HG03342 (cell line): Measurements from ENCODE around the gene IFI27L1.

Experiments
- ATAC-seq: cut with Tn5 transposase; IDR thresholded peaks from one replicate; pipeline ENCODE4 v1.9.1; 2021; ENCODE audit warnings: mild to moderate bottlenecking, moderate library complexity; ENCODE audit not compliant: unreplicated experiment

The IFI27L1 gene

DNA sequence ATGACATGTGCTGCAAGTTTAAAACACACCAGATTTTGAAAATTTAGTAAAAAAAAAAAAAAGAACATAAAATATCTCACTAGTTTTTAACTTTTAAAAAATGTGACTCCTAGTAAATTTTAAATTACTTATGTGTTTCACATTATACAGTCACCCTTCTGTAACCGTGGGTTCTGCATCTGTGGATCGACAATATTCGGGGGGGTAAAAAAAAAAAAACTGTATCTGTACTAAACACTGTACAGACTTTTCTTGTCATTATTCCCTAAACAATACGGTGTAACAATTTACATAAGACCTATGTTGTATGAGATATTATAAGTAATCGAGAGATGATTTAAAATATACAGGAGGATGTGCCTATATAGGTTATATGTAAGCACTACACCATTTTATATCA is 3.3 kb upstream of the IFI27L1 start:
- ATAC-seq = no peak

DNA sequence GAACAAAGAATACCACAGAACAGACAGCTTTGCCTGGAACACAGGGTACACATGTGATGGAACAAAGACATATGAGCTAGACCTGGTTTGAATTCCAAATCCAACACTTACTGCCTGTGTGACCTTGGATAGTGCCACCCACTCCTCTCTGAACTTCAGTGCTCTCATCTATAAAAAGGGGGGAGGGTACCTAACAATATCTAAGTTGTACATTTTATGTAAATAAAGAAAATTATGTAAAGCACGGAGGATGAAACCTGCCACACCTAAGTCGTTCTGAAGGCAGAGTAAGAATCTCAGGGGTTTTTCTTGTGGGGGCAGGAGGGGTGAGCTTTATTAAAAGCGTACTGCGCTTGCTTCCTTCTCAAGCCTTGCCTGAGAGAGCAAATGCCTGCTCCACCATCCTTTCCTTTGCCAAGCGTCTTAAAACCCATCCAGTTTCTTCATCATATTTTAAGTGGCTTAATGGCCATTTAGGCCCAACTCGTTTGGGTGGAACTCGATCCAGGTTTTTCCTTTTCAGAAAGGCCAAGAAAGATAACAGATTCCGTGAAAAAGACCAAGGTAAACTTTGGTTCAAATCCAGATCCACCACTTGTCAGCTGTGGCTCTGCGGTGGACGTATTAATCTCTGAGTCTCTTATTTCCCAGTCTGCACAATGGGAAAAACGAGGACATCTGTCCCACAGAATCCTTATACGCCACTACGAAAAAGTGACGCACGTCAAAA is 1.1 kb upstream of the IFI27L1 start:
- no peak for ATAC-seq

DNA sequence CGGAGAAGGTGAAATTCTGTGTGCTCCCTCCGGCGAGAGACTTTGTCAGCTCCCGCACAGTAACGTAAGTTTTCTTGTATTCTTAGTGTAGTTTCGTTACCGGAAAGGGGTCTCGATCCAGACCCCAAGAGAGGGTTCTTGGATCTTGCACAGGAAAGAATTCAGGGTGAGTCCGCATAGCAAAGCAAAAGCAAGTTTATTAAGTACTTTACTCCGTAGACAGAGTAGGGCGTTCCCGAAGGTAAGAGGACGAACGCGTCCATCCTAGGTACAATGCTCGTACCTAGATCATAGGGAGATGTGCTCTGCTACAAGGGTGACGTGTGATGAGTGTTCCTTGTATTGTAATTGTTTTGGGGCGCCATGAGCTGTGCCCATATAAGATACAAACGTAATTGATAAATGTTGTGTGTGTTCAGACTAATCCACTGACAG is 293 bp downstream of the IFI27L1 start:
- peak; percentile 29 for ATAC-seq

DNA sequence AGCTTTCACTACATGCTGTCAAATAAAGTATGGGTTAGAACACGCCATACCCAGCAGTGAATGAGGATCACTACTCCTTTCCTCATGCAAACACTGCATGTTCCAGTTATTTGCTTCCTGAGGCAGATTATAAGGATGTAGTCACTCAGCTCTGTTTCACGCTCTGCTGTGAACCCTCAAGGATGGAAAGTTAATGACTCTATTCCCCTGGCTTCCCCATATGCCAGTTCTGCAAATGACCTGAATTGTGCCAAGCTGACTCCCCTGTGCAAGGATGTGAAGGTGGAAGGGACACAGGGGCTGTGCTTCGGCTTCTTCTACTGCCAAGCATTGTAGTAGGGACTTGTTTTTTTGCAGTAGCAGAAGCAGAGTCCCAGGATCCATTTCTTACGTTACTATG is 6.8 kb downstream of the IFI27L1 start:
- no peak for ATAC-seq

DNA sequence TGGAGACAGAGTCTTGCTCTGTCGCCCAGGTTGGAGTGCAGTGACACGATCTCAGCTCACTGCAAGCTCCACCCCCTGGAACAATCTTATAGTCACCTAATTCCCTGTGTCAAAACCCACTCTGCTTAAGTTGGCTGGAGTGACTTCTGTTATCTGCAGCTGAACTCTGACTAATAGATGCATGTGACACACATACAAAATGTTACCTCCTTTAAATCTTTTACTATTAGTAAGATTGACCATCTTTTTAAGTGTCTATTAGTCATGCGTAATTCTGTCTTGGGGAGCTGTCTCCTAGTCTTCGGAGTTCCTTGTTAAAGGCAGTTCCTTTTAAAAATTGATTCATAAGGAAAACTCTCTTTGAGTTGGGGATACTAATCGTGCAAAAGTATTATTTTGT is 7.4 kb downstream of the IFI27L1 start:
- ATAC-seq = no peak

DNA sequence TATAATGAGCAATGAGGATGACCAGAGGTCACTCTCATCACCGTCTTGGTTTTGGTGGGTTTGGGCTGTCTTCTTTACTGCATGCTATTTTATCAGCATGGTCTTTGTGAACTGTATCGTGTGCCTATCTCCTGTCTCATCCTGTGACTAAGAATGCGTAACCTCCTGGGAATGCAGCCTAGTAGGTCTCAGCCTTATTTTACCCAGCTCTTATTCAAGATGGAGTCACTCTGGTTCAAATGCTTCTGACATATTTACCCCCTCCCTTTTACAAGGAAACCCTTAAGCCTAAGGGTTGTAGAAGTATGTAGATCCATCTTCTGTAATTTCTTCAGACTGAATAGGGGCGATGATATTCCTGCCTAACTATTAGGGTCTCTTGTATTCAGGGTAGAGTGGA is 8.4 kb downstream of the IFI27L1 start:
- no peak for ATAC-seq

DNA sequence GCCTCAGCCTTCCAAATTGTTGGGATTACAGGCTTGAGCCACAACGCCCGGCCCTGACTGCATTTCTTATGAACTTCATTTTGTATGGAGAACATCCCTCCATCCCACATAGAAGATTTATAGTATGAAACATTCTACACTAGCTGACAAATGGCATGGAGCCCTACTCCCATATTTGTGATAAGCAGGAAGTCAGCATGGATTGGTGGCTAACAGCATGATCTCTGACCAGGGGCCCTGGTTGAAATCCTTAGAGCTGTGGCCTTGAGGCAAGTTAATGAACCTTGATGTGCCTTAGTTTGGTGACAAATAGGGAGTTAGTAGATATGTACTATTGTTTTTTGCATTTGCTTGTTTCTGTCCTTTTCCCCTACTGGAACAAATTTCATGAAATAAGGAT is 12.3 kb downstream of the IFI27L1 start:
- ATAC-seq = no peak

DNA sequence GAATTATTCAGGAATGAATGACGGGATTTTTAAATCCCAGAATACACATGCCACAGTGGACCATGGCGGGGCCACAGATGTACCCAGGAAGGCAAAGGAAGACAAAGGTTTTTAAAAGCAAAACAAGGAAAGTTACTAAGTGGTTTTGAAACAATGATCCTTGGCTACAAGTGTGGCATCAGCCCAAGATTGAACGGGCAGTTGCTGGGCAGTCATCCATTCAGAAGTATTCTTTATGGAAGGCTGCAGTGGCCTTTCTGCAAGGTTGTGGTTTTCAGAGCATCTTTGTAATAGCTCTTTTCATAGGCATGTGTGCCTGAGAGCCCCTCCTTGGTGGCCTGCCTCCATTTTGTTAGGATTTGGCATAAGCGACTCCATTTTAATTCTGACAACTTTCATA is 16.0 kb downstream of the IFI27L1 start:
- ATAC-seq = no peak

DNA sequence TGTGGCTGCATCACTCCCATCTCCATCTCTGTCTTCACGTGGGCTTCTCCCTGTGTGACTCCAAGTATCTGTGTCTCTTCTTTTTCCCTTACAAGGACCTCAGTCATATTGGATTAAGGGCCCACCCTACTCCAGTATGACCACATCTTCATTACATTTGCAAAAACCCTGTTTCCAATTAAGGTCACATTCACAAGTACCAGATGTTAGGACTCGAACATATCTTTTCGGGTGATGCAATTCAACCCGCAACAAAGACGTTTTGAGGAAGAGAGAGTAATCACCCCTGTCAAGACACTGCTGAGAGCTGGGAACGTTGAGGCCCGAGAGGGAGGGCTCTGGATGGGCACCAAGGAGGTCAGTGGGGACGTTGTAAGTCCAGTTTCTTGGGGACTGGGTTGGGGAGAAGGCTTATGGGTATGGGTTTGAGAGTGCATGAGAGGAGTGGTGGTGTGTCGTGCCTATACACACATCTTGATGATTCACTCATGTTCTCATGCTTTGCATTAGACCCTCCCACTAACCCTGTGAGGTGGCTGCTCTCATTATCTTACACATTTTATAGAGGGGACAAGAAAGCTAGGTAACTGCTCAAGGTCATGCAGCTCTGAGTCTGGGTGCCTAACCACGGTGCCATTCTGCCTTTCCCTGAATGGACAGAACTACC is 17.3 kb downstream of the IFI27L1 start:
- no peak for ATAC-seq

DNA sequence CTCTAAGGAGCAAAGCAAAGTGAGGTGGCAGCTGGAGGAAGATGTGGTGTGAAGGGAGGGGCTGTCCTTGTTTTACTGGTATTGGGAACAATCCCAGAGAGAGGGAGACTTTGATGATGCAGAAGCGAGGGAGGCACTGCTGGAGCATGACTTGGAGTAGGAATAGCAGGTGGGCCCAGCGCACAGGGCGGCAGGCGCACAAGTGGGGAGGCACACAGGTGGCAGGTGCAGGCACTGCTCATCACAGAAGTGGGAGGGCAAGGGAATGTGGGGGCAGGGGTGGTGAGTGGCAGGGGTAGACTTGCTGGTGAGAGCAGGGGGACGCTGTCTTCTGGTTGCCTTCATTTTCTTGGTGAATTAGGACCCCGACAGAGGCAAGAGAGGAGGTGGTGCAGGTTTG is 17.9 kb downstream of the IFI27L1 start:
- no peak for ATAC-seq

DNA sequence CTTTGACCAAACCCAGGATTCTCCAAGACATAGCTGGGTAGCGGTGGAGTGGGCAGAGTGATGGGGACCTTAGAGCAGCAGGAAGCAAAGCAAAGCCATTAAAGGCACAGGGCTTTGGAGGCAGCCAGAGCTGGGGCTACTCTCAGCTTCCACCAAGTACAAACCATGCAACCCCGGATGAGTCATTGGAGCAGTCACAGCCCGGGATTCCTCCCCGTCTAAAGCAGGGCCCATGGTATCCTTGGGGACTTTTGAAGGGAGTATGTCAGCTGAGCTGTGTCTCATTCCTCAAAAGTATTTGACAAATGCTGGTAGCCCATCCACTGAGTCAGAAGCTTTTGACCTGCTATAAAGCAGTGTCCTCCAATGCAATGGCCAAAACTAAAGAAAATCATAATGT is 19.7 kb downstream of the IFI27L1 start:
- ATAC-seq = no peak

DNA sequence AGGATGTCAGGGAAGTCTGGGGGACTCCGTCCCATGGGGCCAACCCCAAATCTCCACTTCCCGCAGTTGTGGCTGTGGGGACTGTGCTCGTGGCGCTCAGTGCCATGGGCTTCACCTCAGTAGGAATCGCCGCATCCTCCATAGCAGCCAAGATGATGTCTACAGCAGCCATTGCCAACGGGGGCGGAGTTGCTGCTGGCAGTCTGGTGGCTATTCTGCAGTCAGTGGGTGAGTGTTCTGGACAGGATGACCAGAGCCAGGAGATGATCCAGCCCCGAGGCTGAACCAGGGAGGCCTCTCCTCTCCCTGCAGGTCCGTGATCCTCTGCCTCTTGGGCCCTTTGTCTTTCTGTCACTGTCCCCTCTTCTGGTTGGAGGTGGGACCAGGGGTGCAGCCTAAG is 20.6 kb downstream of the IFI27L1 start:
- ATAC-seq = no peak

DNA sequence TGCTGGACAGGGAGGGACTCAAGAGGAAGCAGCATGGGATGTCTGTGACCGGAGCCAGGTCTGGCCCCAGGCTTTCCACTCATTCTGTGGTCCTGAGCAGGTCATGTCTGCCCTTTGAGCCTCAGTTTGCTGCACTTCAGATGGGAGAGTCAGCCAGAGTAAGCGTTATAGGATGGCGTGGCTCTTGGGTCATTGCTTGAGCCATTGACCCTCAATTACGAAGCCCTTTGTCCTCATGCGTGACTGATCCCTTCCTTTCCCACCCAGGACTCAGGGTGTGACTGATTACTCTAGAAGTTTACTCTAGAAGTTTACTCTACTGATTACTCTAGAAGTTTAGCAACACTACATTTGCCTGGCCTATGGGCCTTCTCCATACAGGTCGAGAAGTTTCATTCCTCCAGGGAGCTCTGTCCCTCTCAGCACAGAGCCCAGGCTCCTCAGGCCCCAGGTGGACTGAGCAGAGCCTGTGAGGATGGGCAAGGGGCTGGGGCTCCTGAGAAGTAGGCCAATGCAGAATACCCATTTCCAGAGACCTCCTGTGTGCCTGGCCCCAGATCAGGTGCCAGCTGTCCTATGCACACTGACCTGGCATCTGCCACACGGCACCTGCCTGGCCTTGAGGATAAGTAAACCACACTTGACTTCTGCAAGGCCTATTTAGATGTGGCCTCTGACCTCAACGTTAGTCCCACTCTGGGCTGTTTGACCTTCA is 21.8 kb downstream of the IFI27L1 start:
- no peak for ATAC-seq

DNA sequence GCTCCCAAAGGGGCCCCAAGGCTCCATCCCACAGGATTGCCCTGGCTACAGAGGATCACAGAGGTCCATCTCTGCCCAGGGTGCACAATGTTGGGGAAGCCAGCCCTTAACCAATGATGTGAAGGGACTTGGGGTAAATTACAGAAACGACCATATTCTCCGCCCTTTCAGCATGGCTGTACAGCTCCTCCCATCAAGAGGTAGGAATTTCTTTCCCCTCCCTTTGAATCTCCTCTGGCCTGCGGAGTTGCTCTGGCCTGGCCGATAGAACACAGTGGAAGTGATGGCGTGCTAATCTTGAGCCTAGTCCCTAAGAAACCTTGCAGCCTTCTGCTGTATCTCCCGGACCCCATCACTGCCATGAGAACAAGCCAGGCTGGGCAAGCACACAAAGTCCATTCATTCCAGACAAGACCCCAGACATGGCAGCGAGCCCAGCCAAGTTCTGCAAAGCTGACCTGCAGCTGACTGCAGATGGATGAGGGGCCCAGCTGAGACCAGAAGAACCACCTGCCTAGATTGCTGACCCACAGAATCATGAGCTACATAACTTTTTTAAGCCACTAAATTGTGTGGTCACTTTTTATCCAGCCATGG is 22.5 kb downstream of the IFI27L1 start:
- no peak for ATAC-seq

DNA sequence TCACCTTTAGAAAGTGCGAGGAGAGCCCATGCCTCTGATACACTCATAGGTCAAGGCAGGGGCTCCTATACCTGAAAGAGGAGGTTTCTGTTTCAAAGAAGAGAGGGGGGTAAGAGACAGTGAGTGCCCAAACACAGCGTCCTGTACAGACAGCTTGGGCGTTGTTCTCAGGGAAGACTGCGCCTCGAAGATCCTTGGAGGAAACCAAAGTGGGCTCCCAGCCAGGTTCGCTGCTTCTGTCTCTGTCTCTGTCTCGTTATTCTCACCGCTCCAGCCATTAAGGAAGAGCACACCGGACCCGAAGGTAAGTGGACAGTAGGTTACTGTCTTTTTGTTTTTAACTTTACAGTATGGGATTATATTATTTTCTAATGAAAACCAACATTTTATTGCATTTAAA is 23.6 kb downstream of the IFI27L1 start:
- ATAC-seq = no peak

DNA sequence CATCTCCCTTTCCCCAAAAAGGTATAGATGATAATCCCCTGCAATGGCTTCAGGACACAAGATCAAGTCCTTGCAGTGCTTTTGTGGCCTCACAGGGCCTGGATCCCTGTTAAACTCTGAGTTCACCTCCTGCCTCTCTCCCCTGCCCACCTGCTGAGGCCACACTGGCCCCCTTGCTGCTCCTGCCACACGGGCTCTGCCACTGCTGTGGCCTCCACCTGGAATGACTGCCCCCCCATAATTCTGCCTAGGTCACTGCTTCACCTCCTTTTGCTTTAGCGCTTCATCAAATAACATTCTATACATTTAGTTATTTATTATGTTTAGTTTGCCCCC is 28.8 kb downstream of the IFI27L1 start:
- ATAC-seq = no peak

DNA sequence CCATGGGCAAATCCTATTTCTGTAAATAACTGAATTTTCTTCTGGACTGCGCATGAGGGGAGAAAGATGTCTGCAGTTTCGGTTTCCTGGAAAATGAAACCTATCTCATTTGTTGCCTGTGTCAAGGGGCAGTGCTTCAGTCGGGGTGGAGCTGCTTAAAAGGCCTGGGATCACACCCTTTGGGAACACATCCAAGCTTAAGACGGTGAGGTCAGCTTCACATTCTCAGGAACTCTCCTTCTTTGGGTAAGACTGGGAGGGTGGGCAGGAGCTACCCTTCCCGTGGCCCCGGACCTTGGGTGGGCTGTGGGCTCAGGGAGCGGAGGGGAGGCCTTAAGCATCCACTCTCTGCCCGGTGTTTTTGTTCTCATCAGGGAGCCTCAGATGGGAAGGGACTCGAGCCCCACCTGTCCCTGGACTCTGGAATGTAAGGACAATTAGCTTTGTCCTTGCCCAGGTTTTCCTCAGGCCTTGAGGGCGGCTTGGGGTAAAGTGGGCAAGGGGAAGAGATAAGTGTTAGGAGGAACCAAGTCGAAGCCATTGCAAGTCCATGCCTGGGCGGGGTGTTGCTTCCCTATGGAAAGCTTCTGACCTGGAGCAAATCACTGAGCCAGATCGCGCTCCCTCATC is 29.6 kb downstream of the IFI27L1 start, which contains the start of gene IFI27:
IFI27 (plus strand) TSS at position 185 of the 630 bp plus-strand sequence.
- no peak for ATAC-seq

DNA sequence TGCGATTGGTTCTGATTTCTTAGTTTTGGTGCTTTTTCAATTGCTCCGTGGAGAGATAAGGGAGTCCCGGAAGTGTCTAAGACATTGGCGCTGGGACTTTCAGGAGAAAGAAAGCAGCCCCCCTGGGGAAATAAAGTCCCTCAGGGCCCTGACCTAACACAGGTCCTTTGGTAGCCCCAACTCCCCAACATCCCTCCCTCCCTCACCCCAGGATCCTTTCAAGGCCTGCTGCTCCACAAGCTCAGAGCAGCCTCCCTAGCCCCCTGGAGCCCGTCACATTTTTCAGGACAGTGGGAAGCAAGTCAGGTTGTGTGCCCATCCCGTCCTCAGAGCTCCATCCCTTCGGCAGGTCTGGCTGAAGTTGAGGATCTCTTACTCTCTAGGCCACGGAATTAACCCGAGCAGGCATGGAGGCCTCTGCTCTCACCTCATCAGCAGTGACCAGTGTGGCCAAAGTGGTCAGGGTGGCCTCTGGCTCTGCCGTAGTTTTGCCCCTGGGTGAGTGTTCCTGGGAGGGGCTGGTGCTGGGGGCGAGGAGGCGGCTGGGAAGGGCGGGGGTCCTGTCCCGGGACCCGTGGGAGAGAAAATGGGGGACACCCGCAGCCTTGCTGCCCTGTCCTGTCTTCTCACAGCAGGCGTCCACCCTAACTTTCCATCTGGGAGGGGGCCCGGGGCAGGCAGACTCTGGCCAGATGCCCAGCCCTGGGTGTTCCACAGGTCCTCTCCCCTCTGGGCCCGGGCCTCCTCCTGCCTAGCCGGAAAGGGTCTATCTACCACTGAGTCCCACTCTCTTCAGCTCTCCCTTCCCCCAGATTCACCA is 30.4 kb downstream of the IFI27L1 start:
- no peak for ATAC-seq

DNA sequence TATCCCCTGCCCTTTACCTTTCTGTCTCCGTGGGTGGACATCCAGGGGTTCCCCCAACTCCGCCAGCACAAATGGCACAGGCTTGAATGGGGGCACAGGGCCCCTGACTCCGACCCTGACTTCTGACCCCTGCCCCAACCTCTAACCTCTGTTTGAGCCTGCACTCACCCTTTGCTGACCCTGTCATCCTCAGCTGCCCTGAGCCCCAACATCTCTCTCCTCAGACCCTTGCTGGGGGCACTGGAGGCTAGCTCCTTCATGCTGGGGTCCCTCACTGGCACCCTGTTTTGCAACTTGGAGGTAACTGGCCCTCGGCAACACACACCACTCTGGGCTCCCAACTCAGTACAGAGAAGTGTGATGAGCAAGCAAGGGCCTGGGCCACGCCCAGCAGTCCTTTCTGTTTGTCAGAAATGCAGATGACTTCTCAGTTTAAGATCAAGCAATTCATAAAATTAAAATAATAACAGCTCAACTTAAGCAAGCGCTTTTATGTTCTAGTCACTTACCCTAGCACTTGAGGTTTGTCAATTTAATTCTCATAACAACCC is 31.5 kb downstream of the IFI27L1 start:
- ATAC-seq = no peak

DNA sequence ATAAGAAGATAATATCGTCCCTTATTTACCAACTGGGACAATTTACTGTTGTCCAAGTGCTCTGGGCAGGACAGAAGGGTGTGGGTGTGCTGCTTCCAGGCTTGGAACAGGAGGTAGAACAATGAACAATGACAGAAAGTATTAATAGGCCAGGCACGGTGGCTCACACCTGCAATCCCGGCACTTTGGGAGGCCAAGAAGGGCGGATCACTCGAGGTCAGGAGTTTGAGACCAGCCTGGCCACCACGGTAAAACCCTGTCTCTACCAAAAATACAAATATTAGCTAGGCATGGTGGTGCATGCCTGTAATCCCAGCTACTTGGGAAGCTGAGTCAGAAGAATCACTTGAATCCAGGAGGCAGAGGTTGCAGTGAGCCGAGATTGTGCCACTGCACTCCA is 32.0 kb downstream of the IFI27L1 start:
- ATAC-seq = no peak
